Measurements from ENCODE around the gene PTAR1. TPM values are rescaled to one million over a fixed set of nuclear protein-coding genes. Genes with fewer than 3 reads are reported as not detected.

PTAR1 gene
- total RNA-seq, 4 donors from 2014 or later: 27.8 to 52.3 (median 47.8) TPM

- TF ChIP-seq CTCF (IDR thresholded peaks at IDR 0.05) (no peak), POLR2A (IDR thresholded peaks at IDR 0.05) (no peak)
- no peak overlapping the region for H3K4me3 ChIP-seq (ENCODE audit: low read depth, poor library complexity, severe bottlenecking)
- intact Hi-C loops (cut with DNase I; ENCODE audit: low total_unique reads): no loop called here
- 92% methylated on average over 4 of the region's 4 CpGs for WGBS, 2 donors
- DNase-seq (ENCODE audit: low spot score in 2 of 2): no peak
Measured at GRCh38 chr9:69744688-69745380, 15.0 kb downstream of the PTAR1 start.

GRCh38 chr9:69743930-69744329 is 15.9 kb downstream of the PTAR1 start:
- no peak for DNase-seq (ENCODE audit: low spot score in 2 of 2)
- intact Hi-C loops (cut with DNase I; ENCODE audit: low total_unique reads): no loop called here
- no peak for TF ChIP-seq CTCF (IDR thresholded peaks at IDR 0.05)
- TF ChIP-seq POLR2A (IDR thresholded peaks at IDR 0.05): no peak
- H3K4me3 ChIP-seq (ENCODE audit: low read depth, poor library complexity, severe bottlenecking): no peak overlapping the region
- WGBS, 2 donors: 95 to 98% methylated on average over 5 of the region's 5 CpGs

GRCh38 chr9:69740872-69741505 is 18.8 kb downstream of the PTAR1 start:
- no peak for DNase-seq (ENCODE audit: low spot score in 2 of 2)
- intact Hi-C loops (cut with DNase I; ENCODE audit: low total_unique reads): no loop called here
- H3K4me3 ChIP-seq (ENCODE audit: low read depth, poor library complexity, severe bottlenecking): no peak overlapping the region
- WGBS, 2 donors: 96% methylated on average over 2 of the region's 2 CpGs
- TF ChIP-seq POLR2A (IDR thresholded peaks at IDR 0.05) (no peak), CTCF (IDR thresholded peaks at IDR 0.05) (no peak)

- H3K4me3 ChIP-seq (ENCODE audit: low read depth, poor library complexity, severe bottlenecking): no peak overlapping the region
- intact Hi-C loops (cut with DNase I; ENCODE audit: low total_unique reads): no loop called here
- TF ChIP-seq CTCF (IDR thresholded peaks at IDR 0.05): no peak
- TF ChIP-seq POLR2A (IDR thresholded peaks at IDR 0.05): no peak
- 96 to 97% methylated on average over 2 of the region's 2 CpGs for WGBS, 2 donors
- DNase-seq (ENCODE audit: low spot score in 2 of 2): no peak
Measured at GRCh38 chr9:69731348-69731747, 28.5 kb downstream of the PTAR1 start.

- intact Hi-C loops (cut with DNase I; ENCODE audit: low total_unique reads): no loop called here
- no peak overlapping the region for H3K4me3 ChIP-seq (ENCODE audit: low read depth, poor library complexity, severe bottlenecking)
- no peak for DNase-seq (ENCODE audit: low spot score in 2 of 2)
- WGBS, 2 donors: 94 to 95% methylated on average over 2 of the region's 2 CpGs
- TF ChIP-seq CTCF (IDR thresholded peaks at IDR 0.05): no peak
- no peak for TF ChIP-seq POLR2A (IDR thresholded peaks at IDR 0.05)
Measured at GRCh38 chr9:69719983-69720382, 39.8 kb downstream of the PTAR1 start.

All from lower leg skin (tissue), 4 donors.